Stimulated activated naive B cell treated with anti-CD40 and anti-IgM and Interleukin-4, amounts not matched to agents 10 μg/mL and 1 μg/mL and 100 μg/mL, for 72 hours (primary cell): ENCODE data around the gene NUP188.
A peak's percentile ranks its signal among the peaks of the same experiment; 100 is the strongest.

Experiments used
- ATAC-seq, 2 donors: fragments of 150-1000 bp; cut with Tn5 transposase; replicated peaks; 2 replicates each; pipeline ENCODE4 v1.10.0; 2021; ENCODE audit warnings: moderate library complexity in 1 of 2
- DNase-seq: peaks from one replicate; pipeline ENCODE4 v3.0.0; 2021
- H3K27ac Mint-ChIP-seq: one replicate; pipeline ENCODE4 v1.8.0; 2022; ENCODE audit warnings: mild to moderate bottlenecking, mixed read lengths
- H3K27me3 Mint-ChIP-seq, 2 donors: one replicate each; pipeline ENCODE4 v1.8.0; 2022; ENCODE audit warnings: mixed read lengths in 2 of 2
- H3K36me3 Mint-ChIP-seq, 2 donors: one replicate each; pipeline ENCODE4 v1.8.0; 2022; ENCODE audit warnings: mixed read lengths in 2 of 2, mild to moderate bottlenecking in 1 of 2
- H3K4me1 Mint-ChIP-seq, 2 donors: one replicate each; pipeline ENCODE4 v1.8.0; 2022; ENCODE audit warnings: mixed read lengths in 2 of 2, mild to moderate bottlenecking in 1 of 2
- H3K4me3 Mint-ChIP-seq, 2 donors: one replicate each; pipeline ENCODE4 v1.8.0; 2022; ENCODE audit warnings: mild to moderate bottlenecking in 2 of 2, mixed read lengths in 2 of 2, moderate library complexity in 1 of 2
- H3K9me3 Mint-ChIP-seq, 2 donors: one replicate each; pipeline ENCODE4 v1.8.0; 2022; ENCODE audit warnings: mixed read lengths in 2 of 2, mild to moderate bottlenecking in 1 of 2

NUP188 gene

DNA sequence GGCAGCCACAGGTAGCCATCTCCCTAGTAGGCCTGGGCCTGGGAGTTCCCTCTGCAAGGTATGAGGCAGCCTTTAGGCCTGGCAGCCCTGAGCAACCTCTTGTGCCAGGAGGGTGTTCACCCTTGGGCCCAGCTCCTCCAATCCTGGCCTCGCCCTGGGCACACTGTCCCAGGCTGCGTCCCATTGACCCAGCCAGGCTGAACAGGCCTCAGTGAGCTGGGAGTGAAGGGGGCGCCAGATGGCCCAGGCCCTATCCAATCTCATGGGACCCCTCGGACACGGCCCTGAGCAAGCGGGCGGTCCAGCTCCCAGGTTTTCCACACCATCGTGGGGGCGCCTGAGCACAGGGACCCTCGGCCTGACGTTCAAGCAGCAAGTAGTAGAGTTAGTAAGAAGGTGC is 66.2 kb downstream of the NUP188 start:
- no peak for ATAC-seq
- Mint-ChIP-seq H3K4me3 (no peak overlapping the region), H3K36me3 (peaks cover 29 to 40% of the 10 kb centered on the region in 2 donors), H3K9me3 (no peaks in the 10 kb centered on the region), H3K27me3 (no peaks in the 10 kb centered on the region), H3K4me1 (no peaks in the 10 kb centered on the region), H3K27ac (no peak overlapping the region)
- DNase-seq: no peak

DNA sequence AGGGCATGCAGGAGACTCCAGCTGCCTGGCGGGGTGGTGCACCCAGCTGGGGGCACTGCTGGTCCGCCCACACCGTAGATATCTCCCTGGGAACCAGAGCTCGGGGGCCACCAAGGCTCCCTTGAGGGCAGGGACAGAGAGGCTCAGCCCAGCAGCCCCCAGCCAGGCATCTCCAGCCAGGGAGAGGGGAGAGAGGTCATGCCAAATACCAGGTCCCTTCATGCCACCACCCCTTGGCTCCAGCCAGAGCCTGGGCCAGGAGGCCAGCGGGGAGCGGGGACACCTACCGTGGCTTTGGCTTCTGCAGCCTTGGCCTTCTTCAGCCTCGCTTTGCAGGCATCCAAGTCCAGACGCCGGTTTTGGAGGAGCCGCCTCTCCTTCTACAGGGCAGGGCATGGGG is 66.6 kb downstream of the NUP188 start:
- H3K4me3 Mint-ChIP-seq: no peak overlapping the region
- ATAC-seq (no peak), DNase-seq (no peak)
- H3K36me3 Mint-ChIP-seq: peaks cover 27 to 41% of the 10 kb centered on the region in 2 donors
- H3K27ac Mint-ChIP-seq: no peak overlapping the region
- H3K9me3 Mint-ChIP-seq: no peaks in the 10 kb centered on the region
- no peaks in the 10 kb centered on the region for H3K4me1 Mint-ChIP-seq
- no peaks in the 10 kb centered on the region for H3K27me3 Mint-ChIP-seq

DNA sequence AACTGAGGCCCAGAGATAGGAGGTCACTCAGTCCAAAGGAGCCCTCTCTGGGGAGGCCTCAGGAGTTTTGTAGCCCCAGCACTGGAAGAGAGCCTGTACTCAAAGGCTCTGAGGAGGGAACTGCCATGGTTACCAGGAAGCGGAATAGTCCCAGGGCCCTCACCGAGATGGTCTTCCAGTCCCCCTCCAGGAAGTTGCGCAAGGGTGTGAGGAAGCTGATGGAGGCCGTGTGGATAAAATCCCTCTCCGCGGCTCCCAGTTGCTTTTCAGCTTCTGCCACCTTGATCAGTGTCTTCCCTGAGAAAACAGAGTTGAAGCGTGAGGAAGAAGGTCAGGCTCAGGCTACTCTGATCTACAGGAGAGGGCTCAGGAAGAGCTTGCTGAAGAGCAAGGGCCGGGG is 67.1 kb downstream of the NUP188 start:
- H3K4me1 Mint-ChIP-seq: no peaks in the 10 kb centered on the region
- no peaks in the 10 kb centered on the region for H3K27me3 Mint-ChIP-seq
- H3K4me3 Mint-ChIP-seq: no peak overlapping the region
- ATAC-seq: no peak
- no peak for DNase-seq
- H3K27ac Mint-ChIP-seq: no peak overlapping the region
- no peaks in the 10 kb centered on the region for H3K9me3 Mint-ChIP-seq
- H3K36me3 Mint-ChIP-seq: peaks cover 24 to 42% of the 10 kb centered on the region in 2 donors

DNA sequence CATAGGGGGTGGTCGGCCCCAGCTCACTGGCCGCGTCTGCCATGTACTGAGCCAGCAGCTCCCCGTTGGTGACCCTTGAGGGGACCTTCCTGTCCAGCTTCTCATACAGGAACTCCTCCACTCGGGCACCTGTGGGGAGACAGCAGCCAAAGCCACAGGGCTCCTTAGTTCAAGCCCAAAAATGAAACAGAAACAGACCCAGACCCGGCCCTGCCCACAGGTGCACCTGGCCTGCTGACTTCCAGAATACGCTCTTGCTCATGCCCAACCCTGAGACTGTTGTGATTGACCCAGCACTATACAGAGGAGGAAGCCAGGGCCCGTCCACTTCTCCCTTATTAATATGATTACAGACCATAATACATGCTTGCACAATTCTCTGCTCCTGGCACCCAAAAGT is 73.6 kb downstream of the NUP188 start:
- H3K27ac Mint-ChIP-seq: peak overlapping the region; percentile 47
- peaks cover 12 to 33% of the 10 kb centered on the region in 2 donors for H3K4me1 Mint-ChIP-seq
- H3K9me3 Mint-ChIP-seq: no peaks in the 10 kb centered on the region
- H3K27me3 Mint-ChIP-seq: no peaks in the 10 kb centered on the region
- H3K36me3 Mint-ChIP-seq: peaks cover 5 to 18% of the 10 kb centered on the region in 2 donors
- ATAC-seq (peak; percentile 78 to 86), DNase-seq (no peak)
- H3K4me3 Mint-ChIP-seq: peak overlapping the region in 1 of 2 donors; percentile 4

DNA sequence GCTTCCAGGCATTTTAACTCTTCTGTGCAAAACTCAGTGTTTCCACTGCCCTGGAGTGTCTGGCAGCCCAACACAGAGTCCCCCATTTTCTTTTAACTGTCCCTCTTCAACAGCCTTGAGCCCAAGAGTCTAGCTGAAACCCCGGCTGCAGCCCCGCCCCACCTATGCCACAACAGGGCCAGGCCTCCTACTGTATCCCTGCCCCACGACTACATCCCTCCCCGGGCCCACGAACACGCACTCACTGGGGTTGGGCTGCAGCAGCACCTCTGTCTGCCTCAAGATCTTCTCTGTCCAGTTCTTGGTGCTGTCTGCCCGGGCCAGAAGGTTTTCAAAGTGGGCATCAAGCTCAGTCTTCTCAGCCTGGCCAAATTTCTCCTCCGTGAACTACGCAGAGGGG is 74.5 kb downstream of the NUP188 start:
- Mint-ChIP-seq H3K4me1 (peaks cover 12 to 42% of the 10 kb centered on the region in 2 donors), H3K27ac (peak overlapping the region; percentile 62), H3K36me3 (peaks cover 5 to 18% of the 10 kb centered on the region in 2 donors), H3K4me3 (no peak overlapping the region), H3K27me3 (no peaks in the 10 kb centered on the region), H3K9me3 (no peaks in the 10 kb centered on the region)
- ATAC-seq (no peak), DNase-seq (no peak)

DNA sequence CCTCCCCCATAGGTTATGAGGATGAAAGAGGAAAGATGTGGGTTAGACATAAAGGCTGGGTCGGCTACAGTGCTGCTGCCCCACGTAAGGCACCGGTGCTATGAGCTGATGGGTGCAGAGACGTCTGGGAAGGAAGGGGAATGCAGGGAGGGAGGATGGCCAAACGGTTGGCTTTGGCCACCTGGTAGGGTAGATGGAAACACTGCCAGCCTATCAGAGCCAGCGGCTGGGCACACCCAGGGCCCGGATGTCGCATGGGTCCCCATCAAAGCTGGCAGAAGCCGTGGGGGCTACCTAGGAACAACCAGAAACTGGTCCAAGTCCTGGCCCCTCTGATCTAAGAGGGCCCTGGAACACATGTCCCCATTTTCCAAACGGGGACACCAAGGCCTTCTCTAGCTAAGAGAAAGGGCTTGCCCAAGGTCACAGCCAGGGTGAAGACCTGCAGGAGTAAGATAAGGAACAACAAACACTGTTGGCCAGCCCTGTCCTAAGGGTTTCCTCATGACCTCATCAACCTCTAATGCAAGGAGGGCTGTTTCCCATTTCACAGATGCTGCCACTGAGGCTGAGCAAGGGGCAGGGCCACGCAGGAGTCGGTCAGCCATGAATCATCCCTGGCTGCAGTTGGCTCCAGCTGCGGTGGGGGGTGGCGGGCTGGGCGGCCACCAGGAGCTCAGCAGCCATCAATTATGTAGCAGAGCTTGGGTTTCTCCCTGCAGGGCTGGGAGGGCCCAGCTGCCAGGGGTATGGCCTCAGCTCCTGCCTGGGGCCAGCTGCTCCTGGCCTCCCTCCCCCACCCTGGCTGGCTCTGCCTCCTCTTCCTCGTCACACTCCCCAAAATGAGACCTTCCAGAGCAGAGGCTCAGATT is 75.8 kb downstream of the NUP188 start:
- no peak for DNase-seq
- Mint-ChIP-seq H3K9me3 (no peaks in the 10 kb centered on the region), H3K27me3 (no peaks in the 10 kb centered on the region), H3K4me3 (no peak overlapping the region), H3K4me1 (peaks cover 17 to 48% of the 10 kb centered on the region in 2 donors), H3K36me3 (peaks cover 1 to 13% of the 10 kb centered on the region in 2 donors), H3K27ac (no peak overlapping the region)
- ATAC-seq: no peak

DNA sequence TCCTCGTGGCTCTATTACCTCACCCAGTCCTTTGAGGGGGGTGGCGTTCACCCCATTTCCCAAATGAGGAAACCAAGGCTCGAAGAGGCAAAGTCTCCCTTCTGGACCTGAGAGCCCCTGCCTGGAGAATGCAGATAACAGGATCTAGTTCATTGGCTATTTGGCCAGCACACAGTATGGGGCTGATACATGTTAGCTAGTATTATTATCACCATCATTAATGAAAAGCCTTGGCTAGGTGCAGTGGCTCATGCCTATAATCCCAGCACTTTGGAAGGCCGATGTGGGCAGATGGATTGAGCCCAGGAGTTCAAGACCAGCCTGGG is 76.4 kb downstream of the NUP188 start:
- ATAC-seq: no peak
- no peak for DNase-seq
- Mint-ChIP-seq H3K9me3 (no peaks in the 10 kb centered on the region), H3K27ac (no peak overlapping the region), H3K36me3 (peaks cover 1 to 11% of the 10 kb centered on the region in 2 donors), H3K4me3 (no peak overlapping the region), H3K27me3 (no peaks in the 10 kb centered on the region), H3K4me1 (peaks cover 17 to 49% of the 10 kb centered on the region in 2 donors)

DNA sequence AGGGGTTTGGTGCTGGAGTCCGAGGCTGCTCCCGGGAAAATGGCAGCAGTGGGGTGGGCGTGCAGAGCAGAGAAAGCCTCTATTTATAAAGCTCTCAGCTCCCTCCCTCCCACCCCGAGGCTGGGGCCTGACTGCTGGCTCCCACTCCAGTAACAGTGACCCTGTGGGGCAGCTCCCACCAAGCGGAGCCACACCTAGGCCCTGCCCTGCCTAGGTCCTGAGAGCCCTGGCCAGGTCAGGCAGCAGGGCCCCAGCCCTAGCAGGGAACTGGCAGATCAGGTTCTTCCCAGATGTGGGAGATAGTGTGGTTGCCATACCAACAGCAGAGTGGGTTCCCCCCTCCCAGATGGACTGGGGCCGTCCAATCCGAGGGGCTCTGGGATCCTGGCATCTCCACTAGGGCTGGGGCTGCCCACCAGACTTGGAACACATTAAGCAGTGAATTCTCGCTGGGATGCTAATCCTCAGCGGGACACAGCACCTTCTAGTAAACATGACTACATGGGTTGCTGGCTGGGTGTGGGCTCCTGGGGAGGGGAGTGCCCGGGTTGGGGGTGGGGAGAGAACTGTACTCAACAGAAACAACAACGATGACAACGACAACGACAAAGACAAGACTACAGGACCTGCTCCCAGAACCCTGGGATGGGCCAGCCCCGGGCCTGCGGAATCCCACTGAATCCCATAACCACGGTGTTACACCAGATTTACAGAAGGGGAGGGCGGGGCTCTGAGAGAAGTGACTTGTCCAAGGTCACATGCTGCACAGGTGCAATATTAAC is 79.1 kb downstream of the NUP188 start:
- H3K4me3 Mint-ChIP-seq: peak overlapping the region; percentile 80 to 87
- no peaks in the 10 kb centered on the region for H3K9me3 Mint-ChIP-seq
- no peaks in the 10 kb centered on the region for H3K27me3 Mint-ChIP-seq
- H3K36me3 Mint-ChIP-seq: peaks cover 1 to 5% of the 10 kb centered on the region in 2 donors
- DNase-seq (no peak), ATAC-seq (no peak)
- H3K4me1 Mint-ChIP-seq: peaks cover 20 to 45% of the 10 kb centered on the region in 2 donors
- H3K27ac Mint-ChIP-seq: no peak overlapping the region

DNA sequence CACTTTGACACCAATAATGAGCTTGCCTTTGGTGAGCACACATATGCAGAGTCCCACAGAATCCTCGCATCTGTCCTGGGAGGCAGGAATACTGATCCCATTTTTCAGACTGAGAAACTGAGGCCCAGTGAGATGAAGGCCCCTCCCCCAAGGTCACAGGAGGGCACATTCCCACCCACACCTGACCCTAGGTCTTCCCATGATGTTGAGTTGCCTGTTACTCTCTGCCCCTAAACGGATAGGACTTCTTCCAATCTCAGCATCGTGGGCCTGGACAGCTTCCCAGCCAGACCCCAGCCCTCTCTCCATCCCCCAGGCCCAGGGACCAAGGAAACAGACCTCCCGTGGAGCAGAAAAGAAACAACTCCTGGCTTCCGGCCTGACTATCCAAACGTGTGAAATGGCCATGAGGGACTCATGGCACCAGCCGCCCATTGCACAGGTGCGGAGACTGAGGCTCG is 79.8 kb downstream of the NUP188 start:
- Mint-ChIP-seq H3K4me1 (peaks cover 16 to 39% of the 10 kb centered on the region in 2 donors), H3K27ac (peak overlapping the region; percentile 42), H3K9me3 (no peaks in the 10 kb centered on the region), H3K4me3 (peak overlapping the region; percentile 80 to 87), H3K27me3 (no peaks in the 10 kb centered on the region), H3K36me3 (no peaks in the 10 kb centered on the region)
- ATAC-seq (no peak), DNase-seq (no peak)

DNA sequence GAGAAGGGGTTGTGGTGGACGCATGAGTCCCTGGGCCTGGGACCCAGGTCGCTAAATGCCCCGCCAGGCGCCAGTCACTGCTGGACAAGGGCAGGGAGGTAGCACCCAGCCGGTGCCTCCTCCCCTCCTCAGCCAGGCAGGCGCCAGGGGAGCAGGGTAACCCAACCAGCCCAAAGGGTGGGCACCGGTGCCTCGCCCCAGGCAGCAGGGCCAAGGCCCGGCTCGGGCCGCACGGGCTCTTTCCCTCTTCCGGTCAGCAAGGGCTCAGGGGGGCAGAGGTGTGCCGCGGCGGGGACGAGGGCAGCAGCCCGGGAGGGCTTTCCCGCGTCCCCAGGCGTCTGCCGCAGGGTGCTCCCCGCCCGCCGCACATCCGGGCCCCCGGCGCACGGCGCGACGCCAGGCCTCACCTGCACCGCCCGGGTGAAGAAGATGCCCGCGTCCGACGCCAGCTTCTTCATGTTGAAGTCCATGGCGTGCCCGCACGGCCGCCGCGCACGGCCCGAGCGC is 80.2 kb downstream of the NUP188 start:
- Mint-ChIP-seq H3K27me3 (no peaks in the 10 kb centered on the region), H3K27ac (peak overlapping the region; percentile 42), H3K4me1 (peaks cover 16 to 35% of the 10 kb centered on the region in 2 donors), H3K36me3 (no peaks in the 10 kb centered on the region), H3K9me3 (no peaks in the 10 kb centered on the region), H3K4me3 (peak overlapping the region; percentile 80 to 87)
- DNase-seq (no peak), ATAC-seq (peak; percentile 73 to 75)

DNA sequence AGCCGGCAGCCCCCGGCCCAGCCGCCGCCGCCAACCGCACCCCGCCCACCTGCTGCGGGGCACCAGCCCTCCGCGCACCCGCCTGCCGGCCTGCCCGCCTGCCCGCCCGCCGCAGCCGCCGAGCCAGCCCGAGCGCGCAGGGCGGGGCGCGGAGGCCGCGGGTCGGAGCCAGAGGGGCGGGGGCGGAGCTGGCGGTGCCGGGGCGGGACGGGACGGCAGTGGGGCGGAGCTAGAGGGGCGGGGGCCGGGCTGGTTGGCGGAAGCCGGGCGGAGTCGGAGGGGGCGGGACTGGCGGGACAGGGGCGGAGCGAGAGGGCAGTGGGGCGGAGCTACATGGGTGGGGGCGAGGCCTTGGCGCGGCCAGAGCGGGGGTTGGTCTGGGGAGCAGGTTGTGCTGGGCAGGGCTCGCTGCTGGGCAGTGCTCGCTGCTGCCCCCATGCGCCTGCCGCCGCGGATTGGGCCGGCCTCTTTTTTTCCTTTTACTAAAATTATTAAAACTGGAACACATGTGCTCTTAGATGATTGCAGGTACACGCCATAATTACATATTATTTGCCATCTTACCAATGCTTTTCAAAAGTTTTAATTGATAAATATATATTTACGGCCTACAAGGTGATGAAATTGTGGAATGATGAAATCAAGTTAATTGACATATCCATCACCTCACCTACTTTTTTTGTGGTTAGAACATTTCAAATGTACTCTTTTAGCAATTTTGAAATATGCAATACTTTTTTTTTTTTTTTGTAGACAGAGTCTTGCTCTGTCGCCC is 80.9 kb downstream of the NUP188 start, which contains the start of gene SH3GLB2:
SH3GLB2 (minus strand) TSS at position 140 of the 775 bp plus-strand sequence. CDS start 177 bp downstream, outside the sequence.
- DNase-seq (peak; percentile 90), ATAC-seq (peak; percentile 89 to 95)
- no peaks in the 10 kb centered on the region for H3K9me3 Mint-ChIP-seq
- H3K27ac Mint-ChIP-seq: peak within 1 kb of the TSS; percentile 42
- peaks cover 15 to 32% of the 10 kb centered on the region in 2 donors for H3K4me1 Mint-ChIP-seq
- H3K36me3 Mint-ChIP-seq: no peaks in the 10 kb centered on the region
- peak within 1 kb of the TSS; percentile 80 to 87 for H3K4me3 Mint-ChIP-seq
- no peaks in the 10 kb centered on the region for H3K27me3 Mint-ChIP-seq

DNA sequence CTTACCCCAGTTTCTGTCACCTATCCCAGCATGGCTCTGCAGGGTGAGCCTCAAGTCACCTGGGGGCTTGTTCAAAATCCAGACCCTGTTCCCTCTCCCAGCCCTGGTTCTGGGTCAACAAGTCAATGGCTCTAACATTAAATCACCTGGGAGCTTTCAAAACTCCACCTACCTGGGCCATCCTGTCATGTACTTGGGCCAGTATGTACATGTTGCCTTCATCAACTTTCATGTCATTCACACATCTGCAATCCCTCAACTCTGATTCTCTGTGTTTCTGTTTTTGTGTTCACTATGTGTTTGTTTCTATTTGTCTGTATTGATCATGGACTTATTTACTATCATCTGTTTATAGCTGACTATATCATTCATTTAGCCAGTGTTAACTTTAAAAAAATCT is 82.7 kb downstream of the NUP188 start:
- no peak for ATAC-seq
- no peak overlapping the region for H3K27ac Mint-ChIP-seq
- no peaks in the 10 kb centered on the region for H3K36me3 Mint-ChIP-seq
- H3K4me1 Mint-ChIP-seq: peaks cover 15 to 31% of the 10 kb centered on the region in 2 donors
- no peak for DNase-seq
- no peaks in the 10 kb centered on the region for H3K27me3 Mint-ChIP-seq
- H3K9me3 Mint-ChIP-seq: no peaks in the 10 kb centered on the region
- no peak overlapping the region for H3K4me3 Mint-ChIP-seq

DNA sequence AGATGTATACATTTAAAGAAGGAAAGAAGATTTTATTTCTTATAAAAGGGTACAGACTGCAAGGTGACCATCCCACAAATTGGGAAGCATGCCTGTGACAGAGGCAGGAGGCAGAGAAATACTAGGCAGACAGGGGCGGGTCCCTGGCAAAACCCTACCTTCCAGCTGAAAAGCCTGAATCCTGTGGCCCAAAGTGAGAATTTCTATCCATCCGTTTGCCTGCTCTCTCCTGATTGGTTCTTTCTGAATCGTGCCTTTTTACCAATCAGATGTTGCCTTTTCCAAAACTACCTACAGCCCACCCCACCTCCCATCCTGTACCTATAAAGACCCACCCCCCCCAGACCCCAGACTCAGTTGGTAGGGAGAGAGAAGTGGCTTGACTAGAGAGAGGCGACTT is 84.0 kb downstream of the NUP188 start:
- H3K36me3 Mint-ChIP-seq: no peaks in the 10 kb centered on the region
- no peaks in the 10 kb centered on the region for H3K27me3 Mint-ChIP-seq
- DNase-seq (no peak), ATAC-seq (no peak)
- H3K4me3 Mint-ChIP-seq: no peak overlapping the region
- no peak overlapping the region for H3K27ac Mint-ChIP-seq
- no peaks in the 10 kb centered on the region for H3K9me3 Mint-ChIP-seq
- peaks cover 11 to 26% of the 10 kb centered on the region in 2 donors for H3K4me1 Mint-ChIP-seq
